Keratinocyte (primary cell): ENCODE measurements around the gene TRIM29. TPM values are rescaled to one million over a fixed set of nuclear protein-coding genes. Genes with fewer than 3 reads are reported as not detected.

Experiments
- DNase-seq: peaks from one replicate; pipeline ENCODE4 v3.0.0-alpha.2; 2011; ENCODE audit warnings: low read depth, missing footprints, low spot score
- FAIRE-seq: peaks from 2 replicates; lab custom pipeline; 2011; peaks lifted over from hg19 to GRCh38; lab: Jason Lieb, UNC
- H2AFZ ChIP-seq: 2 replicates; pipeline ENCODE4 v1.6.0; 2012; ENCODE audit warnings: low read length, control low read depth, inconsistent platforms; ENCODE audit not compliant: control insufficient read depth
- H3K27ac ChIP-seq: 2 replicates; pipeline ENCODE4 v1.5.1; 2011; ENCODE audit warnings: low read length; ENCODE audit not compliant: control insufficient read depth, insufficient read depth
- H3K27me3 ChIP-seq: 3 replicates; pipeline ENCODE4 v1.6.0; 2011; ENCODE audit warnings: low read length; ENCODE audit not compliant: control insufficient read depth, insufficient read depth; ENCODE audit errors: extremely low read depth
- H3K36me3 ChIP-seq, 2 experiments: 2 replicates in 1 of 2; 3 replicates in 1 of 2; pipeline ENCODE4 v1.5.1; 2011; ENCODE audit warnings: low read length in 2 of 2, mild to moderate bottlenecking in 1 of 2; ENCODE audit not compliant: control insufficient read depth in 2 of 2, insufficient read depth in 2 of 2; ENCODE audit errors: extremely low read depth in 1 of 2
- H3K4me1 ChIP-seq: 3 replicates; pipeline ENCODE4 v1.5.1; 2011; ENCODE audit warnings: low read length; ENCODE audit not compliant: control insufficient read depth, insufficient read depth; ENCODE audit errors: extremely low read depth
- H3K4me2 ChIP-seq: 3 replicates; pipeline ENCODE4 v1.6.0; 2011; ENCODE audit warnings: low read depth, low read length; ENCODE audit not compliant: control insufficient read depth, insufficient read depth; ENCODE audit errors: extremely low read depth
- H3K4me3 ChIP-seq, 3 experiments: fragments of 200-600 bp in 1 of 3; sonication (generic) in 1 of 3; 2 replicates in 2 of 3; 3 replicates in 1 of 3; pipeline ENCODE4 v1.5.1; 2011 to 2016; ENCODE audit warnings: low read length in 3 of 3, mild to moderate bottlenecking in 3 of 3, control low read depth in 2 of 3, inconsistent platforms in 1 of 3, low read depth in 1 of 3, mixed read lengths in 1 of 3, mixed run types in 1 of 3, moderate library complexity in 1 of 3; ENCODE audit not compliant: control insufficient read depth in 2 of 3, insufficient read depth in 2 of 3; ENCODE audit errors: extremely low read depth in 1 of 3
- H3K79me2 ChIP-seq: 2 replicates; pipeline ENCODE4 v1.6.0; 2012; ENCODE audit warnings: low read length; ENCODE audit not compliant: control insufficient read depth, insufficient read depth
- H3K9ac ChIP-seq: 3 replicates; pipeline ENCODE4 v1.6.0; 2011; ENCODE audit warnings: low read length; ENCODE audit not compliant: control insufficient read depth, insufficient read depth; ENCODE audit errors: extremely low read depth
- H3K9me1 ChIP-seq: 3 replicates; pipeline ENCODE4 v1.6.0; 2011; ENCODE audit warnings: low read length; ENCODE audit not compliant: control insufficient read depth, insufficient read depth; ENCODE audit errors: extremely low read depth
- H3K9me3 ChIP-seq: 2 replicates; pipeline ENCODE4 v1.5.1; 2012; ENCODE audit warnings: low read depth, low read length; ENCODE audit not compliant: control insufficient read depth
- H4K20me1 ChIP-seq: 3 replicates; pipeline ENCODE4 v1.6.0; 2011; ENCODE audit warnings: low read length; ENCODE audit not compliant: control insufficient read depth, insufficient read depth; ENCODE audit errors: extremely low read depth
- CTCF ChIP-seq, 3 experiments: IDR thresholded peaks in 1 of 3; conservative IDR thresholded peaks in 1 of 3; optimal IDR thresholded peaks in 1 of 3; 2 replicates in 2 of 3; 3 replicates in 1 of 3; pipeline versions ENCODE3 to v1.5.1; 2011; ENCODE audit warnings: low read length in 3 of 3, mild to moderate bottlenecking in 3 of 3, moderate library complexity in 2 of 3, control low read depth in 1 of 3, inconsistent platforms in 1 of 3; ENCODE audit not compliant: insufficient read depth in 2 of 3; ENCODE audit errors: extremely low read depth in 1 of 3
- EZH2 ChIP-seq: IDR thresholded peaks from one replicate; pipeline ENCODE4 v1.6.1; 2012; ENCODE audit warnings: inconsistent platforms, mild to moderate bottlenecking, low read length, moderate library complexity
- dilution Hi-C: fragments of 300-500 bp; cut with MboI; formaldehyde crosslinking; loops from one replicate; pipeline ENCODE4 v1.7.0; 2020; ENCODE audit warnings: low sequenced_read_pairs; ENCODE audit not compliant: extremely low pct_ligation_motif_present
- polyA plus RNA-seq, 5 experiments: library from polyadenylated mRNA; depleted of rRNA in 3 of 5; stranded (reverse) in 3 of 5; stranded (forward) in 1 of 5; unstranded in 1 of 5; fragments of >200 nt; gene quantifications; 1 replicate in 1 of 5; 2 replicates in 3 of 5; 3 replicates in 1 of 5; pipeline versions ENCODE4 v1.2.1 to v1.2.3, GENCODE V29; 2011 to 2012; ENCODE audit warnings: missing spikeins in 2 of 5, low read depth in 1 of 5, low replicate concordance in 1 of 5

The TRIM29 gene
- polyA plus RNA-seq, 1 donor (not counting 4 experiments of a cell fraction or from before 2014, with no cell fraction given) = 463 TPM

- no peak for DNase-seq
- peaks cover 70% of the 10 kb centered on the region for H3K79me2 ChIP-seq
- H3K27ac ChIP-seq = peak overlapping the region; percentile 90
- H3K9me1 ChIP-seq = no peaks in the 10 kb centered on the region
- H3K9me3 ChIP-seq = no peaks in the 10 kb centered on the region
- peaks cover 2% of the 10 kb centered on the region for H4K20me1 ChIP-seq
- peaks cover 44 to 66% of the 10 kb centered on the region in 2 experiments for H3K36me3 ChIP-seq
- H3K4me3 ChIP-seq = no peak overlapping the region
- TF ChIP-seq EZH2 = no peak
- peaks cover 82% of the 10 kb centered on the region for H3K4me1 ChIP-seq
- no peak overlapping the region for H2AFZ ChIP-seq
- no peak for FAIRE-seq
- H3K27me3 ChIP-seq = no peaks in the 10 kb centered on the region
- no peak overlapping the region for H3K9ac ChIP-seq
- peak overlapping the region; percentile 13 for H3K4me2 ChIP-seq
- dilution Hi-C loops = no loop called here
Observed at GRCh38 chr11:120130991-120131760, 6.7 kb downstream of the TRIM29 start.

- peak overlapping the region; percentile 86 for H3K9ac ChIP-seq
Observed at GRCh38 chr11:120130176-120130980, 7.5 kb downstream of the TRIM29 start.

More at GRCh38 chr11:120130176-120130980, 7.5 kb downstream of the TRIM29 start:
- H3K36me3 ChIP-seq = peaks cover 48 to 73% of the 10 kb centered on the region in 2 experiments
- H2AFZ ChIP-seq = no peak overlapping the region
- no peaks in the 10 kb centered on the region for H3K27me3 ChIP-seq
- peak overlapping the region; percentile 98 for H3K27ac ChIP-seq
- peaks cover 2% of the 10 kb centered on the region for H4K20me1 ChIP-seq
- H3K9me3 ChIP-seq = no peaks in the 10 kb centered on the region
- TF ChIP-seq EZH2 = no peak
- TF ChIP-seq CTCF (optimal IDR thresholded peaks at IDR 0.05 in 1 of 3, IDR thresholded peaks at IDR 0.05 in 1 of 3, conservative IDR thresholded peaks at IDR 0.05 in 1 of 3; ENCODE audit: extremely low read depth in 1 of 3, insufficient read depth in 2 of 3, low read length in 3 of 3) = no peak
- H3K79me2 ChIP-seq = peaks cover 62% of the 10 kb centered on the region
- dilution Hi-C loops = no loop called here
- H3K4me3 ChIP-seq = no peak overlapping the region
- no peaks in the 10 kb centered on the region for H3K9me1 ChIP-seq
- FAIRE-seq (no peak), DNase-seq (no peak)
- peaks cover 79% of the 10 kb centered on the region for H3K4me1 ChIP-seq
- H3K4me2 ChIP-seq = peak overlapping the region; percentile 91
